Stimulated activated CD4-positive, alpha-beta T cell treated with anti-CD3 and anti-CD28 coated beads, Interleukin-2, amount 100 ng/mL, for 24 hours (primary cell): ENCODE results near the gene ATG2A.
A peak's percentile ranks its signal among the peaks of the same experiment; 100 is the strongest.

Source experiments
- DNase-seq, 2 donors: peaks; one replicate each; pipeline ENCODE4 v3.0.0-alpha.2; 2020

ATG2A gene

GRCh38 chr11:64923944-64924909 lies 7.2 kb upstream of the ATG2A start, which contains the start of gene PPP2R5B:
PPP2R5B (plus strand) TSS chr11:64924689; CDS start chr11:64925735, 1,046 bp downstream.
- DNase-seq: peak; percentile 87 to 91

GRCh38 chr11:64923151-64923661 lies 6.2 kb upstream of the ATG2A start:
- DNase-seq: no peak

GRCh38 chr11:64921384-64921783 lies 4.4 kb upstream of the ATG2A start:
- no peak for DNase-seq

DNA sequence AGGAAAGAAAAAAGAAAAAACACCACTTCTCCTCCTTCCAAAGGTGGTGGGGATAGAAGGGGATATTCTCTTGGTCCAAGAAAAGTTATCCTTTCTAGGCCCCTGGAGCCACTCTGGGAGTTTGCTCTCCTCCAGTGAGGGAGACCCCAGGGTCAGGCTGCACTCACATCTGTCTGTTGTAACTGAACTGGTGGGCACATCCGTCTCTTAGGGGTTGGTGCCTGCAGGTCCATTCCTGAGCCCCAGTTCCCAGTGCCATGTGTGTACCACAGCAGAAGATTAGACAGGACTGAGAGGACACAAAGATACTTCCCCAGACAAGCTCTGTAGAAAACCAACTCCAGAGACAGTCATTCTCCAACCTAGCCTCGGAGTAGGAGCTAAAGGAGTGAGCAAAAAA lies 3.1 kb upstream of the ATG2A start:
- no peak for DNase-seq

DNA sequence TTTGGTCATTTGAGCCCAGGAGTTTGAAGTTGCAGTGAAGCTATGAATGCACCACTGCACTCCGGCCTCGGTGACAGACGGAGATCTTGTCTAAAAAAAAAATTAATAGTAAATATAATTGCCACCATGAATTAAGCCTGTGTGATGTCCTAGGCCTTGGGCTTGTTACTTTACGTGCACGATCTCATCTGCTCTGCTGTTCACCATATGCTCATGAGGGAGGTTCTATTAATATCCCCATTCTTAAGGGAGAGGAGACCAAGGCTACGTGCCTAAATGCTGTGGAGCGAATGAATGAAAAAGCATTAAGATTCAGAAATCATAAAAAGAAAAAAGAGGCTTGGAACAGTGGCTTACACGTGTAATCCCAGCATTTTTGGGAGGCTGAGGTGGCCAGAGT lies 2.6 kb upstream of the ATG2A start:
- DNase-seq: no peak

- no peak for DNase-seq
Observed at GRCh38 chr11:64918017-64918416, 1.0 kb upstream of the ATG2A start.

- DNase-seq: no peak
Observed at GRCh38 chr11:64917663-64917995, 620 bp upstream of the ATG2A start.

GRCh38 chr11:64916040-64916774 lies 802 bp downstream of the ATG2A start:
- peak; percentile 24 to 41 for DNase-seq

GRCh38 chr11:64915376-64915887 lies 1.6 kb downstream of the ATG2A start:
- DNase-seq: no peak

DNA sequence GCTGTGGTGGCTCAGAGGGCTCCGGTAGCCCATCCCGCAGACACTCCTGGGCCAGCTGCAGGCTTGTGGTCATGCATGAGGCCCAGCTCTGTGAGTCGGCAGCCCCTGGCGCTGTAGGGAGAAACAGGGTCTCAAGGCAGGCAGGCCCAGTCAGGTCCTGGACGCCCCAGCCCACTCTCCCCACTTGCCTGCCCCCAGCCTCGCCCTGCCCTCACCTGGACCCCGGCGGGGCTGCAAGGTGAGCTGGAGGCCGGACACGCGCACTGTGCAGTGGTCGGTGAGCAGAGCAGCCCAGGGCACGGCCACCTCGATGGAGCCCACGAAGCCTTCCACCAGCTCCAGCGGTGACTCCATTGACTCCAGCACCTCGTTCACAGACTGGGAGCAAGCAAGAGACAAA lies 2.9 kb downstream of the ATG2A start:
- no peak for DNase-seq

DNA sequence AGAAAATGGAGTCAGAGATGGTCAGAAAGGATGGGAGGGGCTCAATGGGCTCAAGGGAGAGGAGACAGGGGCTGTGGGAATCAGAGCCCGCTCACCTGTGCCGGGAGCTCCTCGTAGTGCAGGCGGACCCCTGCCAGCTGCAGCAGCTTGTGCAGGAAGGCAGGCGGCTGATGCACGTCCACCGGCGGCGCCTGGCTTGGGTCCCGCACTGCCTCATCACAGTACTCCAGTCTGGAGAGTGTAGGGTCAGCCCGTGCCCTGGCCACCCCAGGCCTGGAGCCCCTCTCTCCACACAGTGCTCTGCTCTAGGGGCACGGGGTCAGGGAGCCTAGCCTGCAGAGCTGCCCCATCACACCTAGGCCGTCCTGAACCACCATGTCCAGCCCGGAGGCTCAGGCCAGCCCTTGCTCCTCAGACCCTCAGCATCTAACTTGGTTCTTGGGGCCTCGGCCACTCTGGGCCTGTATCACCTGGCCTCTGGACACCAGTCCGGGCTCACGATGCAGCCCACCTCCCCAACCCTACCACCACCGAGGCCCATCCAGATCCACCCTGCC lies 3.8 kb downstream of the ATG2A start:
- DNase-seq: no peak

DNA sequence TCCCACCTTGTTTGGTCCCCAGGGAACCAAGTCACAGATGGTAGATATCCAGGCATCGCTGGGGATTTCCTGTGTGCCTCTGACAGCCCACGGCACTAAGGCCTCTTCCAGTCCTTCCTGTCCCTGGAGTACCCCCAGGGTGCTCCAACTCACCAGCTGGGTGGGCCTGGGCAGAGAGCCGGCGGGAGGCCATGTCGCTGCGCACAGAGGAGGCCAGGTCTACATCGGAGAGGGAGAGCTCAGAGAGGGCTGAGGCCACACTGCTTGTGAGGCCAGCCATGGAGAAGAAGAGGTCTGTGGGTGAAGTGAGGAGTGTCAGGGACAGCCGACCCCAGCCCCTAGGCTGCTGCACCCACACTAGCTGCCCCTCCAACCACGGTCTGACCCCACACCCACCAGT lies 5.3 kb downstream of the ATG2A start:
- DNase-seq: no peak

DNA sequence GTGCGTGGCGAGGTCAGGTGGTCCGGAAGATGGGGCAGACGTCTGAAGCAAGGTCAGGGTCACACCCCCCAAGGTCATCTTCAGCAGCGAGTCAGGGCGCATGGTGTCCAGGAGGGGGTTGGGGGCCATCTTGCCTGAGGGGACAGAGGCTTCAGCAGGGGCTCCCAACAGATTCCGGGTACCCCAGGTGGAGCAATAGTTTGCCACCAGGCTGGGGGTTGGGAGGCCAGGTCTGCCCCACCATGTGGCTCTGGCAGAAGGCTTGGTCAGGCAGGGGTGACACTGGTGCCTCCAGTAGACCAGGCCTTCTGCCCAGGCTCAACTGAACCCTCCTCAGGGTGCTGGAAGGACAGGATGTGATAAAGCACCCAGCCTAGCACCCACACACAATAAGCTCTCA lies 5.9 kb downstream of the ATG2A start:
- DNase-seq: no peak

GRCh38 chr11:64910451-64911093 lies 6.4 kb downstream of the ATG2A start:
- no peak for DNase-seq

DNA sequence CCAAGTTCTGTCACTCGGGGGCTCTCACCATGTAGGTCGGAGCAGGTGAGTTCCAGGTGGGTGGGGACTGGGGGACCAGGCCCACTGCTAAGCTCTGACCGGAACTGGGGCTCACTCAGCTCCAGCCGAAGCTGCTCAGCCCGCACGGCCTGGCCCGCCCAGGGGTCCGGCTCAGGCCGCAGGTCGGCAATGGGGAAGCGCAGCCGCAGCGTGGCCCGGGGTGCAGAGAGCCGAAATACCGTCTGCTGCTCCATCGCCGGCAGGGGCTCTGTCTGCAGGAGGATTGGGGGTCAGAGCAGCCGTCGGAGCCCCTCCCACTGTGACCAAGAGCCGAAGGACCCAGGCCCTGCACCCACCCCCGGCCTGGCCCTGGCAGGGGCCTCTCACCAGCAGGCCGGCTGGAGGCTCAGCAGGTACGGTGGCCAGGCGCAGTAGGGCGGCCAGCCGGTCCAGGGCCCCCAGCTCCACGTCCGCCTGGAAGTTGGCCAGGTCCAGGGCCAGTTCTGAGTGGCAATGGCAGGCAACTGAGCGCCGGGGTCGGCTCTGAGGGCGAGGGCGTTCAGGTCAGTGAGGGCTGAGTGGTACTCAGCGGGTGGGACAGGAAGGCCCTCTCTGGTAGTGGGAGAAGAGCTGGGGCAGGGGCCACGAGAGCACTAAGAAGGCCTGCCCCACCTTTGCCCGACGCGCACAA lies 7.2 kb downstream of the ATG2A start:
- DNase-seq: no peak

- DNase-seq: no peak
Observed at GRCh38 chr11:64908766-64909165, 8.2 kb downstream of the ATG2A start.

- no peak for DNase-seq
Observed at GRCh38 chr11:64906314-64906635, 10.7 kb downstream of the ATG2A start.

- no peak for DNase-seq
Observed at GRCh38 chr11:64905516-64906313, 11.3 kb downstream of the ATG2A start.

DNA sequence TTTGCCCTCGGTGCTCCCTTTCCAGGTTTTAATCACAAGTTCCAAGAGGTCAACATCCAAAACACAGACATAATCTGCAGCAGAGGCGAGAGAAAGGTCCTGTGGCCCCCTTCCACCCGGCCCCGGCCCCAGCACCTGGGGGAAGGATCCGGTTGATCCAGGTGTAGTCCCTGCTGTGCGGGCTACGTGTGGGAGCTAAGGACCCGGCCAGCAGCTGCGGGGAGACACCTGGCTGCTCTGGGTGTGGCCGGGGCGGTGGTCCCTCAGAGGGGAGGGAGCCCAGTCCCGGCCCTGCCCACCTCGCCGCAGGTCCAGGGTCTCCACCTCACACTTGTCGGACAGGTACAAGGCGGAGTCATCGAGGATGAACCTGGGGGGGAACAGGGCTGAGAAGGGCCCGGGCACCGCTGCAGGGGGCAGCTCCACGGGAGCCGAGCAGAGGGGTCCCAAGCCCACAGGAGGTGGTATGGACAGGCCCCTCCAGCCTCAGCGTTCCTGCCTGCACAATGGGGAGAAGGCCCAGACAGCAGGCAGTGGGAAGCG lies 13.6 kb downstream of the ATG2A start:
- DNase-seq: no peak

DNA sequence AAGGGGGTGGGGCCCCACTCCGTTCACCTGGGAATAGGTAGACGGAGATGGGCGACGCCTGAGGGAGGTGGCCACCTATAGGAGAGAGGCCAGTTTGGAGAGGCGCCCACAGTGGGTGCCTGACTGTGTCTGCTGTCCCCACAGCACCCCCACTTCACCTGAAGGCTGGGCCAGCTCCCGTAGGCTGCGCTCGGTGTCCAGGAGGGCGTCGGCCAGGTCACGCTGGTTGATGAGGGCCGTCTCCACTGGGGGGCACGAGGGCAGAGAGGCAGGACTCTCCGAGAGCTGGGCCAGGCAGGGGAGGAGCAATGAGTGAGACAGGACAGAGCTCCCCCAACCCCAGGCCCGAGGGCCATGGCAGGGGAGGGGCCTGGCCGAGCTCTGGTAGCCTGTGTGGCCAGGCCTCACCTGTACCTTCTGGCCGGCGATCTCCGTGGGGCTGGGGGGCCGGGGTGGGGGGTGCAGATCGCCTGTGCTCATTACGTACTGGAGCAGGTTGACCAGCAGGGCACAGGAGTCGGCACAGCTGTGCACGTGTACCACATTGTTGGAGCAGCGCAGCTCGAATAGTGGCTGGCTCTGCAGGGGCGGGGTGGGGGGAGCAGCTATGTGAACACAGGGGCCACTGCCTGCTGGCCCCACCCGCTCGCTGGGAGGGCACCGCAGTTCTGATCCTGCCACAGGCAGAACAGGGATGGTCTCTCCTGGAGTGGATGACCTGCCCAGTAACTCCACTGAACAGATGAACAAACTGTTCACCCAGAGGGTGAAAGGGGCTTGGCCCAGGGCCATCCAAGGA lies 14.7 kb downstream of the ATG2A start:
- DNase-seq: no peak
